Stimulated activated CD4-positive, alpha-beta T cell treated with anti-CD3 and anti-CD28 coated beads, Interleukin-15, amount 100 ng/mL, for 24 hours (primary cell): Measurements from ENCODE around the gene ELOVL3.

Experiments
- DNase-seq: peaks from one replicate; pipeline ENCODE4 v3.0.0-alpha.2; 2020

Gene ELOVL3

GRCh38 chr10:102255404-102255803 lies 29.3 kb downstream of the ELOVL3 start:
- no peak for DNase-seq

- no peak for DNase-seq
Measured at GRCh38 chr10:102261196-102261595, 35.1 kb downstream of the ELOVL3 start.

- no peak for DNase-seq
Measured at GRCh38 chr10:102261842-102262241, 35.7 kb downstream of the ELOVL3 start.

- DNase-seq = no peak
Measured at GRCh38 chr10:102262744-102263370, 36.8 kb downstream of the ELOVL3 start.

- no peak for DNase-seq
Measured at GRCh38 chr10:102264371-102264770, 38.3 kb downstream of the ELOVL3 start.

- DNase-seq = no peak
Measured at GRCh38 chr10:102266670-102267069, 40.6 kb downstream of the ELOVL3 start.

- DNase-seq = no peak
Measured at GRCh38 chr10:102267748-102268147, 41.6 kb downstream of the ELOVL3 start.

- no peak for DNase-seq
Measured at GRCh38 chr10:102268375-102268888, 42.3 kb downstream of the ELOVL3 start.

GRCh38 chr10:102269017-102269416 lies 42.9 kb downstream of the ELOVL3 start:
- DNase-seq = no peak

- DNase-seq = no peak
Measured at GRCh38 chr10:102274062-102274461, 48.0 kb downstream of the ELOVL3 start.

GRCh38 chr10:102275343-102275742 lies 49.2 kb downstream of the ELOVL3 start:
- no peak for DNase-seq

- no peak for DNase-seq
Measured at GRCh38 chr10:102279104-102279503, 53.0 kb downstream of the ELOVL3 start.
